SIG-M5 treated with dmso at 0.1 percent for 504 hours (cell line): Measurements from ENCODE around the gene RIPPLY1.

ENCODE experiments used
- DNase-seq: peaks from one replicate; lab custom pipeline; 2025; ENCODE audit not compliant: unreplicated experiment; lab: John Stamatoyannopoulos, UW

The RIPPLY1 gene

GRCh38 chrX:106903291-106903824 lies at the start of gene RIPPLY1:
Gene RIPPLY1, minus strand, starts transcription at chrX:106903341. Its CDS starts 54 bp downstream, at chrX:106903287.
- DNase-seq: no peak

- DNase-seq: no peak
These were observed 49.4 kb upstream of the RIPPLY1 start for GRCh38 chrX:106952538-106952937.

GRCh38 chrX:106952089-106952488 lies 48.9 kb upstream of the RIPPLY1 start:
- no peak for DNase-seq

- DNase-seq: no peak
These were observed 48.1 kb upstream of the RIPPLY1 start for GRCh38 chrX:106951230-106951629.

- no peak for DNase-seq
These were observed 47.2 kb upstream of the RIPPLY1 start for GRCh38 chrX:106950381-106950780.

GRCh38 chrX:106949366-106949765 lies 46.2 kb upstream of the RIPPLY1 start:
- DNase-seq: no peak

GRCh38 chrX:106948641-106949040 lies 45.5 kb upstream of the RIPPLY1 start:
- no peak for DNase-seq

- no peak for DNase-seq
These were observed 43.3 kb upstream of the RIPPLY1 start for GRCh38 chrX:106946464-106946863.

- no peak for DNase-seq
These were observed 36.9 kb upstream of the RIPPLY1 start for GRCh38 chrX:106940068-106940467.

- no peak for DNase-seq
These were observed 36.4 kb upstream of the RIPPLY1 start for GRCh38 chrX:106939566-106939965.

- DNase-seq: no peak
These were observed 33.1 kb upstream of the RIPPLY1 start for GRCh38 chrX:106936246-106936645.

GRCh38 chrX:106935175-106935574 lies 32.0 kb upstream of the RIPPLY1 start:
- DNase-seq: no peak

- DNase-seq: no peak
These were observed 30.4 kb upstream of the RIPPLY1 start for GRCh38 chrX:106933538-106933961.

GRCh38 chrX:106932960-106933537 lies 29.9 kb upstream of the RIPPLY1 start:
- DNase-seq: no peak

- DNase-seq: no peak
These were observed 29.4 kb upstream of the RIPPLY1 start for GRCh38 chrX:106932492-106932923.

GRCh38 chrX:106931831-106932491 lies 28.8 kb upstream of the RIPPLY1 start:
- DNase-seq: no peak

- DNase-seq: no peak
These were observed 25.1 kb upstream of the RIPPLY1 start for GRCh38 chrX:106928227-106928626.

GRCh38 chrX:106927700-106928099 lies 24.6 kb upstream of the RIPPLY1 start:
- no peak for DNase-seq

- DNase-seq: no peak
These were observed 23.9 kb upstream of the RIPPLY1 start for GRCh38 chrX:106927023-106927422.

GRCh38 chrX:106921637-106922036 lies 18.5 kb upstream of the RIPPLY1 start:
- no peak for DNase-seq

- no peak for DNase-seq
These were observed 16.9 kb upstream of the RIPPLY1 start, which contains the start of gene CLDN2 for GRCh38 chrX:106919932-106920452. Gene CLDN2, plus strand, starts transcription at chrX:106920402. Its CDS starts 7,827 bp downstream, at chrX:106928229.

GRCh38 chrX:106917830-106918500 lies 14.8 kb upstream of the RIPPLY1 start:
- no peak for DNase-seq
